Right hindlimb (tissue), 1 donor: ENCODE data around the gene EEF1AKMT4.
"Not testable (repeated sequence)": the region's sequence is repeated elsewhere in the genome, so short reads cannot be mapped to it uniquely, and the experiment has no call there.

Source experiments
- DNase-seq: peaks from one replicate; pipeline ENCODE4 v3.0.0-alpha.2; 2018

The EEF1AKMT4 gene

GRCh38 chr3:184261270-184261853, 11.9 kb downstream of the EEF1AKMT4 start, which contains the start of gene CAMK2N2:
Gene CAMK2N2, minus strand, starts transcription at chr3:184261553. Its CDS starts 268 bp downstream, at chr3:184261285.
- no peak for DNase-seq

- no peak for DNase-seq
Observed at GRCh38 chr3:184261854-184262763, 12.6 kb downstream of the EEF1AKMT4 start.

- no peak for DNase-seq
Observed at GRCh38 chr3:184262764-184263179, 13.3 kb downstream of the EEF1AKMT4 start.

GRCh38 chr3:184267249-184267648, 17.8 kb downstream of the EEF1AKMT4 start:
- not testable (repeated sequence) for DNase-seq

GRCh38 chr3:184272269-184272668, 22.8 kb downstream of the EEF1AKMT4 start:
- DNase-seq, result no peak

- no peak for DNase-seq
Observed at GRCh38 chr3:184275381-184275701, 25.9 kb downstream of the EEF1AKMT4 start.

GRCh38 chr3:184275961-184276910, 26.8 kb downstream of the EEF1AKMT4 start, which contains the start of gene ECE2:
Gene ECE2, plus strand, starts transcription at chr3:184276022. Its CDS starts 132 bp downstream, at chr3:184276154.
- no peak for DNase-seq

GRCh38 chr3:184277366-184277765, 27.9 kb downstream of the EEF1AKMT4 start:
- DNase-seq, result no peak

GRCh38 chr3:184282941-184283340, 33.5 kb downstream of the EEF1AKMT4 start:
- no peak for DNase-seq

GRCh38 chr3:184283681-184284080, 34.2 kb downstream of the EEF1AKMT4 start:
- DNase-seq, result no peak

GRCh38 chr3:184284696-184285095, 35.2 kb downstream of the EEF1AKMT4 start:
- DNase-seq, result peak; percentile 87

- DNase-seq, result peak; percentile 39
Observed at GRCh38 chr3:184289426-184289938, 40.0 kb downstream of the EEF1AKMT4 start.

GRCh38 chr3:184290331-184290730, 40.9 kb downstream of the EEF1AKMT4 start:
- no peak for DNase-seq

GRCh38 chr3:184291044-184291737, 41.7 kb downstream of the EEF1AKMT4 start:
- no peak for DNase-seq

- DNase-seq, result no peak
Observed at GRCh38 chr3:184291738-184292445, 42.4 kb downstream of the EEF1AKMT4 start.

GRCh38 chr3:184295771-184296170, 46.3 kb downstream of the EEF1AKMT4 start:
- no peak for DNase-seq

GRCh38 chr3:184296616-184297015, 47.1 kb downstream of the EEF1AKMT4 start:
- DNase-seq, result no peak

GRCh38 chr3:184298759-184299487, 49.5 kb downstream of the EEF1AKMT4 start, which contains the start of gene PSMD2:
Gene PSMD2, plus strand, starts transcription at chr3:184299241. Its CDS starts 26 bp downstream, at chr3:184299267.
- DNase-seq, result peak; percentile 99

GRCh38 chr3:184299488-184300377, 50.3 kb downstream of the EEF1AKMT4 start:
- no peak for DNase-seq

- DNase-seq, result no peak
Observed at GRCh38 chr3:184300378-184300720, 50.9 kb downstream of the EEF1AKMT4 start.
